ENCODE results near the gene PSD. TPM values are rescaled to one million over a fixed set of nuclear protein-coding genes. Genes with fewer than 3 reads are reported as not detected.

PSD gene
- total RNA-seq, 2 experiments from 2014 or later, result 9.3 to 10.4 TPM

- DNase-seq, result no peak
- no peak for ATAC-seq
- Mint-ChIP-seq H3K27ac (no peak overlapping the region), H3K36me3 (ENCODE audit: low read depth) (no peaks in the 10 kb centered on the region), H3K4me3 (no peak overlapping the region), H3K4me1 (ENCODE audit: low read depth) (peaks cover 28% of the 10 kb centered on the region), H3K9me3 (no peaks in the 10 kb centered on the region), H3K27me3 (peaks cover 26% of the 10 kb centered on the region)
- POLR2A ChIA-PET, result interaction anchor here (0.7 to 6.1 kb wide), 5 partner anchors 11 to 279 kb away, joined by 3 to 107 read pairs (median 6); partner anchors contain the start of genes CUEDC2 and NFKB2
- no peak for TF ChIP-seq CTCF (IDR thresholded peaks at IDR 0.05)
- CTCF ChIA-PET, result interaction anchor here (1.7 to 5.5 kb wide), 4 partner anchors 9 to 184 kb away, joined by 6 to 57 read pairs (median 12); no protein-coding TSS in a partner anchor
- intact Hi-C loops (cut with micrococcal nuclease), result loop anchor here (5.0 kb wide), 1 partner anchor 347 kb away; the partner anchor contains the start of gene HPS6
These were observed 4.6 kb downstream of the PSD start for GRCh38 chr10:102413806-102414561.

- intact Hi-C loops (cut with micrococcal nuclease), result loop anchor here (5.0 kb wide), 1 partner anchor 346 kb away; the partner anchor contains the start of gene HPS6
- Mint-ChIP-seq H3K36me3 (ENCODE audit: low read depth) (no peaks in the 10 kb centered on the region), H3K9me3 (no peaks in the 10 kb centered on the region), H3K27me3 (peaks cover 24% of the 10 kb centered on the region), H3K4me3 (no peak overlapping the region), H3K4me1 (ENCODE audit: low read depth) (peaks cover 29% of the 10 kb centered on the region), H3K27ac (no peak overlapping the region)
- DNase-seq (peak; percentile 81), ATAC-seq (peak; percentile 50)
- POLR2A ChIA-PET, result interaction anchor here (0.7 to 6.1 kb wide), 6 partner anchors 10 to 278 kb away, joined by 3 to 107 read pairs (median 5); partner anchors contain the start of genes CUEDC2 and NFKB2
- CTCF ChIA-PET, result interaction anchor here (1.7 to 5.5 kb wide), 4 partner anchors 9 to 183 kb away, joined by 6 to 57 read pairs (median 12); no protein-coding TSS in a partner anchor
- no peak for TF ChIP-seq CTCF (IDR thresholded peaks at IDR 0.05)
These were observed 5.4 kb downstream of the PSD start for GRCh38 chr10:102413053-102413705.

- no peak overlapping the region for H3K27ac Mint-ChIP-seq
- no peaks in the 10 kb centered on the region for H3K9me3 Mint-ChIP-seq
- CTCF ChIA-PET, result interaction anchor here (1.3 to 5.5 kb wide), 4 partner anchors 10 to 66 kb away, joined by 4 to 57 read pairs (median 21); partner anchors contain the start of gene NFKB2
- POLR2A ChIA-PET, result interaction anchor here (1.2 to 6.1 kb wide), 7 partner anchors 9 to 49 kb away, joined by 4 to 107 read pairs (median 6); partner anchors contain the start of genes CUEDC2, FBXL15 and NFKB2
- H3K36me3 Mint-ChIP-seq (ENCODE audit: low read depth), result no peaks in the 10 kb centered on the region
- ATAC-seq (no peak), DNase-seq (no peak)
- peaks cover 17% of the 10 kb centered on the region for H3K27me3 Mint-ChIP-seq
- intact Hi-C loops (cut with micrococcal nuclease), result loop anchor here (5.0 kb wide), 1 partner anchor 345 kb away; the partner anchor contains the start of gene HPS6
- TF ChIP-seq CTCF (IDR thresholded peaks at IDR 0.05), result no peak
- H3K4me1 Mint-ChIP-seq (ENCODE audit: low read depth), result peaks cover 33% of the 10 kb centered on the region
- H3K4me3 Mint-ChIP-seq, result no peak overlapping the region
These were observed 6.3 kb downstream of the PSD start for GRCh38 chr10:102412293-102412692.

GRCh38 chr10:102411341-102412255 lies 7.0 kb downstream of the PSD start:
- no peak for ATAC-seq
- ChIA-PET POLR2A (interaction anchor here (0.7 to 6.1 kb wide), 7 partner anchors 9 to 251 kb away, joined by 3 to 107 read pairs (median 6); partner anchors contain the start of genes FBXL15 and NFKB2), CTCF (interaction anchor here (1.3 to 5.5 kb wide), 5 partner anchors 11 to 74 kb away, joined by 3 to 57 read pairs (median 18); partner anchors contain the start of gene NFKB2)
- Mint-ChIP-seq H3K36me3 (ENCODE audit: low read depth) (no peaks in the 10 kb centered on the region), H3K9me3 (no peaks in the 10 kb centered on the region), H3K27ac (no peak overlapping the region), H3K4me1 (ENCODE audit: low read depth) (peaks cover 38% of the 10 kb centered on the region), H3K27me3 (peaks cover 13% of the 10 kb centered on the region), H3K4me3 (peak overlapping the region; percentile 80)
- intact Hi-C loops (cut with micrococcal nuclease), result loop anchor here (5.0 kb wide), 1 partner anchor 344 kb away; the partner anchor contains the start of gene HPS6
- no peak for TF ChIP-seq CTCF (IDR thresholded peaks at IDR 0.05)
- no peak for DNase-seq
